Thymus (tissue), 14 donors: ENCODE results near the gene POGK. TPM values are rescaled to one million over a fixed set of nuclear protein-coding genes. Genes with fewer than 3 reads are reported as not detected.

Source experiments
- DNase-seq, 9 donors: peaks; one replicate each; pipeline ENCODE4 v3.0.0-alpha.2; 2013; ENCODE audit warnings: low spot score in 9 of 9, low read depth in 6 of 9, missing footprints in 1 of 9
- H3K27ac ChIP-seq, 2 donors: one replicate each; pipeline ENCODE4 v1.5.1; 2013; ENCODE audit warnings: control low read depth in 1 of 2, low read depth in 1 of 2, low read length in 1 of 2, mild to moderate bottlenecking in 1 of 2, moderate library complexity in 1 of 2
- H3K27me3 ChIP-seq, 2 donors: one replicate each; pipeline ENCODE4 v1.5.1; 2013; ENCODE audit warnings: low read length in 1 of 2; ENCODE audit not compliant: control insufficient read depth in 2 of 2, insufficient read depth in 1 of 2
- H3K36me3 ChIP-seq, 2 donors: one replicate each; pipeline ENCODE4 v1.5.1; 2013; ENCODE audit warnings: low read length in 1 of 2, mild to moderate bottlenecking in 1 of 2, moderate library complexity in 1 of 2; ENCODE audit not compliant: control insufficient read depth in 2 of 2, insufficient read depth in 2 of 2
- H3K4me1 ChIP-seq, 2 donors: one replicate each; pipeline ENCODE4 v1.5.1; 2013; ENCODE audit warnings: low read length in 2 of 2; ENCODE audit not compliant: control insufficient read depth in 2 of 2, insufficient read depth in 2 of 2
- H3K4me3 ChIP-seq, 2 donors: one replicate each; pipeline ENCODE4 v1.5.1; 2013; ENCODE audit warnings: low read length in 2 of 2, control low read depth in 1 of 2, mild to moderate bottlenecking in 1 of 2
- H3K9me3 ChIP-seq, 2 donors: one replicate each; pipeline ENCODE4 v1.5.1; 2013; ENCODE audit warnings: low read length in 1 of 2, mild to moderate bottlenecking in 1 of 2; ENCODE audit not compliant: control insufficient read depth in 2 of 2, insufficient read depth in 1 of 2
- WGBS: extraction: QIAGEN DNeasy Blood & Tissue Kit; methylation state at CpG from one replicate; pipeline ENCODE4 v1.1.7; 2013; 5-methylcytosine and 5-hydroxymethylcytosine counted together
- long read RNA-seq, 10 donors: transcript quantifications; one replicate each; lab custom pipeline, GENCODE V29; 2026
- polyA plus RNA-seq: library from polyadenylated mRNA; stranded (reverse); fragments of 200-250 nt; gene quantifications from one replicate; pipeline ENCODE4 v1.2.3, GENCODE V29; 2013
- total RNA-seq: library from RNA; stranded (reverse); fragments of 120-200 nt; gene quantifications from one replicate; pipeline ENCODE4 v1.2.4, GENCODE V29; 2013
- donor health status: healthy.

Gene POGK, protein sequence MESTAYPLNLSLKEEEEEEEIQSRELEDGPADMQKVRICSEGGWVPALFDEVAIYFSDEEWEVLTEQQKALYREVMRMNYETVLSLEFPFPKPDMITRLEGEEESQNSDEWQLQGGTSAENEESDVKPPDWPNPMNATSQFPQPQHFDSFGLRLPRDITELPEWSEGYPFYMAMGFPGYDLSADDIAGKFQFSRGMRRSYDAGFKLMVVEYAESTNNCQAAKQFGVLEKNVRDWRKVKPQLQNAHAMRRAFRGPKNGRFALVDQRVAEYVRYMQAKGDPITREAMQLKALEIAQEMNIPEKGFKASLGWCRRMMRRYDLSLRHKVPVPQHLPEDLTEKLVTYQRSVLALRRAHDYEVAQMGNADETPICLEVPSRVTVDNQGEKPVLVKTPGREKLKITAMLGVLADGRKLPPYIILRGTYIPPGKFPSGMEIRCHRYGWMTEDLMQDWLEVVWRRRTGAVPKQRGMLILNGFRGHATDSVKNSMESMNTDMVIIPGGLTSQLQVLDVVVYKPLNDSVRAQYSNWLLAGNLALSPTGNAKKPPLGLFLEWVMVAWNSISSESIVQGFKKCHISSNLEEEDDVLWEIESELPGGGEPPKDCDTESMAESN
- total RNA-seq = 15.7 TPM
- polyA plus RNA-seq = 14.1 TPM
- long read RNA-seq, donor 1 = 0 reads
- long read RNA-seq, donor 2, full-length matches to known transcripts = 10 of 16 reads
- long read RNA-seq, donor 2, partial matches to known transcripts = 6 of 16 reads
- long read RNA-seq, donor 2, other reads (novel, unspliced or antisense) = 0 of 16 reads
- long read RNA-seq, donor 3, full-length matches to known transcripts = 1 of 6 reads
- long read RNA-seq, donor 3, partial matches to known transcripts = 0 of 6 reads
- long read RNA-seq, donor 3, other reads (novel, unspliced or antisense) = 5 of 6 reads
- long read RNA-seq, donor 4 = 0 reads
- long read RNA-seq, donor 5, full-length matches to known transcripts = 5 of 5 reads
- long read RNA-seq, donor 5, partial matches to known transcripts = 0 of 5 reads
- long read RNA-seq, donor 5, other reads (novel, unspliced or antisense) = 0 of 5 reads
- long read RNA-seq, donor 6, full-length matches to known transcripts = 6 of 13 reads
- long read RNA-seq, donor 6, partial matches to known transcripts = 7 of 13 reads
- long read RNA-seq, donor 6, other reads (novel, unspliced or antisense) = 0 of 13 reads
- long read RNA-seq, donor 7, full-length matches to known transcripts = 1 of 11 reads
- long read RNA-seq, donor 7, partial matches to known transcripts = 10 of 11 reads
- long read RNA-seq, donor 7, other reads (novel, unspliced or antisense) = 0 of 11 reads
- long read RNA-seq, donor 8 = 0 reads
- long read RNA-seq, donor 9, partial matches to known transcripts = 0 of 1 reads
- long read RNA-seq, donor 9, other reads (novel, unspliced or antisense) = 0 of 1 reads
- long read RNA-seq, donor 10, full-length matches to known transcripts = 1 of 1 reads
- long read RNA-seq, donor 10, partial matches to known transcripts = 0 of 1 reads
- long read RNA-seq, donor 10, other reads (novel, unspliced or antisense) = 0 of 1 reads

DNA sequence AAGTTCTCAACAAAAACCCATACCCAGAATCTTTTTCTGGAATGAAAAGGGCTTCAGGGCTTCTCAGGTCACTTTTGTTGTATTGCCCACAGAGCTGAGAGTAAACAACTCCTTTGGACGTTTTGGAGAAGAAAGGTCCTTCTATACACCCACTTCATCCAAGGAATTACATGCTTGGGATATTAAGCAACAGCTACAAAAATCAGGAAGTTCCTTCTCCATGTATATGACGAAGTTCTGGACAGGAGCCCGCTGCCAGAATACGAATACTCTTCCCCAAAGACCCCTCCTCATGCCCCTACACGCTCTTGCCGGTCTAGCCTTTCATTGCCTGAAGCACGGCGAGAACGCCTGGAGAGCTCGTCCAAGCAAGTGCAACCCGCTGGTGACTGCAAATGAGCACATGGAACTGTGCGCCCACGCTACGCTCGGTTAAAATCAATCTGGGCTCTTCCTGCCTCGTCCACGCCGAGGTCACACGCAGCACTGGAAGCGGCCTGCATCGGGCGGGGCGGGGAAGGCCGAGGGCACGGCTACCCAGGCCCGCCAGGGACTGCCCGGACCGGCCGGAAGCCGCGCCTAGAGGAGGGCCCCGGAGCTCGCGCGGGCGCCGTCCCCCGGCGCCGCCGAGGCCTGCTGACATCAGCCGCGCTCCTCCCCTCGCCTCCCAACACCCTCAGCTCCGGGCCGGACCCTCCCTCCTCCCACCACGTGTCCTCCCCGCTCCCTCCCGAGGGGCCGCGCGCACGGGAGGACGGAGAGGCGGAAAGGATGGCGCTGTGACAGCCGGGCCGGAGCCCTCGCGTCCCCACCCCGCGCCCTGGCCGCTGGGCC is at the start of gene POGK:
POGK (plus strand) TSS at position 710 of the 834 bp plus-strand sequence. CDS start 1,482 bp downstream, outside the sequence.
- Histone ChIP-seq H3K4me1 (peaks cover 7 to 20% of the 10 kb centered on the region in 2 donors), H3K27ac (peak within 1 kb of the TSS; percentile 69 to 72)
- under 1% methylated on average over 63 of the region's 63 CpGs for WGBS

DNA sequence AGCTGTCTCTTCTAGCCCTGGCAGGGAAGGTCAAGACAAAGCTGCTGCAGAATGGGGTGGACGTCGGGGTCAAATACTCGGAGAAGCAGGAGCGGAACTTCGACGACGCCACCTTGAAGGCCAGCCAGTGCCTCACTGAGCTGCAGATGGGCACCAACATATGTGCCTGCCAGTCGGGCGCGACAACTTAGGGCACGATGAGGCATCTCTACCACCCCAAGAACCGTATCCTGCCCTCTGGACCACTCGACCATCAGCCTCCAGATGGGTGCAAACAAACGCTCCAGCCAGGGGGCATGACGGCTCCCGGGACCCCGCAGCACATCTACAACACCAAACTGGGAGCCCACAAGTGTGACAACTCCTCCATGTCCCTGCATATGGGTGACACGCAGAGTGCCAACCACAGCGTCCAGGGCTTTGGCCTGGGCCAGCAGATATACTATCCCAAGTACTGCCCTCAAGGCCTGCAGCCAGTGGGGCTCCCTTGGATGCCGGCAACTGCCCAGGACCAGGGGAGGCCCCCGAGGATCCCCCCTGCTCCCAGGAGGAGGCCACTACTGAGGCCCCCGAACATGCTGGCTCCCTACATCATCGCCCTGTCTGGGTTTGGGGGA is 42.5 kb upstream of the POGK start:
- 95% methylated on average over 23 of the region's 23 CpGs for WGBS
- DNase-seq = no peak
- Histone ChIP-seq H3K4me3 (no peak overlapping the region), H3K4me1 (no peaks in the 10 kb centered on the region), H3K27ac (no peak overlapping the region), H3K9me3 (no peaks in the 10 kb centered on the region), H3K36me3 (no peaks in the 10 kb centered on the region), H3K27me3 (no peaks in the 10 kb centered on the region)

More for the DNA sequence above, at the start of gene POGK:
- Histone ChIP-seq H3K27me3 (no peaks in the 10 kb centered on the region), H3K36me3 (peaks cover 19 to 30% of the 10 kb centered on the region in 2 donors), H3K9me3 (no peaks in the 10 kb centered on the region), H3K4me3 (peak within 1 kb of the TSS; percentile 64 to 67)
- peak; percentile 44 to 88 (median 67) for DNase-seq

DNA sequence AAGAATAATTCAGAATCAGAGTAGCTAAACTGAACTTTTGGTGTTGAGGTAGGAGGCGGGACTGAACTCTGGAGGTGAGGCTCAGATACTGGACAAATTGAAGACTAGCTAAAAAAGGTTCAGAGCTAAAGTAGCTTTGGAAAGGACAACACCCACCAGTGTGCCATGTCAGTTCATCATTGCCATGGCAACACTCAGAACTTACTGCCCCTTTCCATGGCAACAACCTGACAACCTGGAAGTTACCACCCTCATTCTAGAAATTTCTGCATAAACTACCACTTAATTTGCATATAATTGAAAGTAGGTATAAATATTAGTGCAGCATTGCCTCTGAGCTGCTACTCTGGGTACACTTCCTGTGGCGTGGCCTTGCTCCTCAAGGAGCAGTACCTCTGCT is 30.3 kb upstream of the POGK start:
- no peaks in the 10 kb centered on the region for H3K4me1 ChIP-seq
- no peaks in the 10 kb centered on the region for H3K9me3 ChIP-seq
- H3K27me3 ChIP-seq = no peaks in the 10 kb centered on the region
- no peak overlapping the region for H3K27ac ChIP-seq
- 90% methylated on average over 2 of the region's 2 CpGs for WGBS
- H3K4me3 ChIP-seq = no peak overlapping the region
- no peaks in the 10 kb centered on the region for H3K36me3 ChIP-seq
- no peak for DNase-seq

DNA sequence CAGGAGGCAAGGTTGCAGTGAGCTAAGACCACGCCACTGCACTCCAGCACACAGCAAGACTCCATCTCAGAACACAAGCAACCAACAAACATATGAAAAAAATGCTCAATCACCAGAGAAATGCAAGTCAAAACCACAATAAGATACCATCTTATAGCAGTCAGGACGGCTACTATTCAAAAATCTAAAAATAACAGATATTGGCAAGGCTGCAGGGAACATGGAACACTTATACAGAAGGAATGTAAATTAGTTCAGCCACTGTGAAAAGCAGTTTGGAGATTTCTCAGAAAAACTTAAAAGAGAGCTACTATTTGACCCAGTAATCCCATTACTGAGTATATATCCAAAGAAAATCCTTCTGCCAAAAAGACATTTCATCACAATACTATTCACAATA is 27.6 kb upstream of the POGK start:
- no peak for DNase-seq
- no peaks in the 10 kb centered on the region for H3K27me3 ChIP-seq
- no peak overlapping the region for H3K4me3 ChIP-seq
- no peaks in the 10 kb centered on the region for H3K4me1 ChIP-seq
- no peak overlapping the region for H3K27ac ChIP-seq
- no peaks in the 10 kb centered on the region for H3K36me3 ChIP-seq
- 52% methylated on average over 2 of the region's 2 CpGs for WGBS
- H3K9me3 ChIP-seq = no peaks in the 10 kb centered on the region

DNA sequence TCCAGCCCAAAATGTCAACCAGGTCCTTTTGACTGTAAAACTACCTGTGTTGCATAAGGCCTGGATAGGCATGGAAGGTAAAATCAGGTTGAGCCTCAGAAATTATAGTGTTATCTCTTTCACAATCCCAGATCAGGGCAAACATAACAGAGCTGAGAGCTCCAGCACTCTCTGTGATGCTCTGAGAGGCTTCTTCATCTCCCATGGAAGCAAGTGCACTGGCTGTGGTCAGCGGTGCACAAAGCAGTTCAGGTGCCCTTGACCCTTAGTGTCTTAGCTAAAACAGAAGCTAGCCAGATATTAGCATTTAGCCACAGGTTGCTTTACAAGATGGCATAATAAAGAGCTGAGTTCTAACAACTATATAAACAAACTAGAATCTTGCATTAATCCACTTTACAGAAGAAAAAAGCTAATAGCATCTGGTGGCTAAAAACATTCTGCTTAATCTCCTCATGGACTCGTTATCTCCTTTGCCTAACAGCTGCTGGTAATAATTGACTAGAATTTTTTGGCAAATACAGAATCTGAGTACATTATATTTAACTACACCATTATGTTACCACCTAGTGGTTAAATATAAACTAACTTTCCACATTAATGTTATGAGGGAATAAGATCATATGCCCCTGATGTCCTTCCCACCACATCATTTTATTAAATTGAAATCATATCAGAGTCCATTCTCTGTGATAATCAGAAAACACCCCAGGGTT is 25.6 kb upstream of the POGK start:
- Histone ChIP-seq H3K9me3 (no peaks in the 10 kb centered on the region), H3K4me3 (no peak overlapping the region), H3K4me1 (no peaks in the 10 kb centered on the region), H3K27me3 (no peaks in the 10 kb centered on the region), H3K36me3 (no peaks in the 10 kb centered on the region), H3K27ac (no peak overlapping the region)
- WGBS = 80% methylated on average over 2 of the region's 2 CpGs
- no peak for DNase-seq

DNA sequence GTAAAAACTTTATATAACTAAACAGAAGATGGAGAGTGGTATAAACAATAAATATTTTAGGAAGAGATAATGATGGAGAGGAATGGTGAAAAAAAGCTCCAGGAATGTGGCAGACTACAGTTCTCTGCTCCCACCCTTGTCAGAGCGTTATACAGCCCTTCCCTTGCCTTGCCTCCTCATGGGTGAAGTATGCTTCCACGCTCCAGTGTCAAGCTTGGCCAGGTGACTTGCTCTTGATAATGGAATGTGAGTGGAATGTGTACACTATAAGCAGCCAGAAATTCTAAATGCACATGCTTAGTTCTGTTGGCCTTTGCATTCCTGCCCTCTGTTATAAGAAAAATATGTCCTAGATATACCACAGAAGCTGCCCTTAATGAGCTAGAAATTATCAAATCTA is 24.7 kb upstream of the POGK start:
- H3K27ac ChIP-seq = no peak overlapping the region
- no peaks in the 10 kb centered on the region for H3K4me1 ChIP-seq
- WGBS = 87% methylated on average over 2 of the region's 2 CpGs
- H3K27me3 ChIP-seq = no peaks in the 10 kb centered on the region
- no peak for DNase-seq
- H3K9me3 ChIP-seq = no peaks in the 10 kb centered on the region
- H3K36me3 ChIP-seq = no peaks in the 10 kb centered on the region
- H3K4me3 ChIP-seq = no peak overlapping the region

DNA sequence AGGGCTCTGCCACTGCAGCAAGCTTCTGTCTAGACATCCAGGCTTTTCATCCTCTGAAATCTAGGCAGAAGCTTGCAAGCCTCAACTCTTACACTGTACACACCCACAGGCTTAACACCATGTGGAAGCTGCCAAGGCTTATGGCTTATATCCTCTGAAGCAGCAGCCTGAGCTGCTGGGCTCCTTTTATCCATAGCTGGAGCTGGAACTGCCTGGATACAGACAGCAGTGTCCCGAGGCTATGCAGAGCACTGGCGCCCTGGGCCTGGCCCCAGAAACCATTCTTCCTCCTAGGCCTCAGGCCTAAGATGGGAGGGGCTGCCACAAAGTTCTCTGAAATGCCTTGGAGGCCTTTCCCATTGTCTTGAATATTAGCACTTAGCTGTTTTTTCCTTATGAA is 19.3 kb upstream of the POGK start:
- H3K36me3 ChIP-seq = no peaks in the 10 kb centered on the region
- DNase-seq = no peak
- no peaks in the 10 kb centered on the region for H3K4me1 ChIP-seq
- H3K4me3 ChIP-seq = no peak overlapping the region
- no peaks in the 10 kb centered on the region for H3K27me3 ChIP-seq
- no peaks in the 10 kb centered on the region for H3K9me3 ChIP-seq
- no peak overlapping the region for H3K27ac ChIP-seq
- WGBS = 98% methylated on average over 2 of the region's 2 CpGs
